HFF-Myc (cell line): ENCODE results near the gene PRSS1.

Source experiments
- DNase-seq: peaks from one replicate; pipeline ENCODE4 v3.0.0-alpha.2; 2011; ENCODE audit warnings: low read depth; ENCODE audit errors: extremely low read depth
- H3K4me3 ChIP-seq: replicated peaks from 2 replicates; pipeline ENCODE4 v1.5.1; 2011; ENCODE audit warnings: low read depth, mild to moderate bottlenecking, control low read depth, low read length
- CTCF ChIP-seq: IDR thresholded peaks from 2 replicates; pipeline ENCODE4 v1.5.1; 2012; ENCODE audit warnings: mild to moderate bottlenecking, low read depth, low read length, control low read depth; ENCODE audit errors: missing control alignments

PRSS1 gene

GRCh38 chr7:142796001-142796500 is 46.8 kb downstream of the PRSS1 start:
- DNase-seq = no peak

GRCh38 chr7:142796501-142797390 is 47.5 kb downstream of the PRSS1 start:
- no peak for TF ChIP-seq CTCF
- DNase-seq = no peak
- peak overlapping the region; percentile 51 for H3K4me3 ChIP-seq

More at GRCh38 chr7:142796001-142796500, 46.8 kb downstream of the PRSS1 start:
- H3K4me3 ChIP-seq = peak overlapping the region; percentile 51
- no peak for TF ChIP-seq CTCF

- peak overlapping the region; percentile 51 for H3K4me3 ChIP-seq
- no peak for TF ChIP-seq CTCF
These were observed 48.4 kb downstream of the PRSS1 start for GRCh38 chr7:142797391-142798377.

DNA sequence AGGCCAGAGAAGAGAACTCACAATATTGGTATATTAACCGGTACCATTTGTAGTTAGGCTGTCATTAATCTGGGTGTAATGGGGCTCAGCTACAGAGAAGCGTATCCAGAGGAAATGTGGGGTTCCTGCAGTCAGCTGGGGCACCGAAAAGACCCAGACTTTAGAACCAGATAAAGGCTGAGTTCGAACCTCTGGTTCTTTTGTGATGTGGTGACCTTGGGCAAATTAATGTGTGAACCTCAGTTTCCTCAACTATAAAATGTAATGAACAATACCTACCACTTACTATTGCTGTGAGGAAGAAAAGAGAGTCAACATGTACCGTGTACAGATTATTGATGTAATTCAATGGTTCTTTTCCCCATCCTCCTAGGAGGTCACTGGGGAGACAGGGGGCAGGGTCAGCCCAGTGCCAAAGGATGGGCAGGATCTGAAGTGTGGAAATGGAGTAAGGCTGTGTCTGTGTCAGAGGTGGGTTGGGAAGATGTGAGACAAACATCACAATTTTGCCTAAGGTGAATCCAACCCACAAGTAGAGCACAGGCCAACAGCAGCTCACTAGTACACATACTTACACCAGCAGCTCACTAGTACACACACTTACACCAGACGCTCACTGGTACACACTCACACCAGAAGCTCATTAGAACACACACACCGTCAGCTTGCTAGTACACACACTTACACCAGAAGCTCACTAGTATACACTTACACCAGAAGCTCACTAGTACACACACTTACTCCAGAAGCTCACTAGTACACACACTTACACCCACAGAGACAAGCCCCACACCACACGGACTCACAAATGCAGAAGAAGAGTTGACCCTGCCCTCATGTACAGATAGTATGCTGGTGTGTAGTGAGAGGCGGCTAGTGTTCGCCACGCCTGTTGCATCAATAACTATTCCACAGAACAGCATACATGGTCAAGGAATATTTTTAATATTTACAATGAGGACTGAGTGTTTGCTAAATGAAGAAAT is 49.5 kb downstream of the PRSS1 start:
- no peak for DNase-seq
- no peak for TF ChIP-seq CTCF
- H3K4me3 ChIP-seq = peak overlapping the region; percentile 51

More at GRCh38 chr7:142797391-142798377, 48.4 kb downstream of the PRSS1 start:
- no peak for DNase-seq

DNA sequence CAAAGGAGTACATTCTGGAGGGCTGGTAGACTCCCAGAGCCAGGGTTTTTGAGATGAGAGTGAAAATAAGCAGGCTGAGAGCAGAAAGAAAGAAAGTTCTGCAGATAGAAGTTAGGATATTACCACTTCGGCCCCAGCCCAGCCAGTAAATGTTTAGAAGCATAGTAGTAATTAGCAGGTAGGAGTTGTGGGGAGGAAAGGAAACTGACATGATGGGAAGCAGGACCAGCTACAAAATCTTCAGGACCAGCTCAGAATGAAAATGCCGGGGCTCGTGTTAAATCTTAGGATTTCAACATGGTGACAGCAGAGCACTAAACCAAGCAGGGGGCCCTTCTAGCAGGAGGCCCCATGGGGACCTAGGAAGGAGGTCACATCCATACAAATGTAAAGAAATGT is 50.2 kb downstream of the PRSS1 start:
- no peak for TF ChIP-seq CTCF
- DNase-seq = no peak
- no peak overlapping the region for H3K4me3 ChIP-seq
